ENCODE measurements around the gene PRM2. TPM values are rescaled to one million over a fixed set of nuclear protein-coding genes. Genes with fewer than 3 reads are reported as not detected.

PRM2 gene
- total RNA-seq, 2 experiments from 2014 or later = not detected

DNA sequence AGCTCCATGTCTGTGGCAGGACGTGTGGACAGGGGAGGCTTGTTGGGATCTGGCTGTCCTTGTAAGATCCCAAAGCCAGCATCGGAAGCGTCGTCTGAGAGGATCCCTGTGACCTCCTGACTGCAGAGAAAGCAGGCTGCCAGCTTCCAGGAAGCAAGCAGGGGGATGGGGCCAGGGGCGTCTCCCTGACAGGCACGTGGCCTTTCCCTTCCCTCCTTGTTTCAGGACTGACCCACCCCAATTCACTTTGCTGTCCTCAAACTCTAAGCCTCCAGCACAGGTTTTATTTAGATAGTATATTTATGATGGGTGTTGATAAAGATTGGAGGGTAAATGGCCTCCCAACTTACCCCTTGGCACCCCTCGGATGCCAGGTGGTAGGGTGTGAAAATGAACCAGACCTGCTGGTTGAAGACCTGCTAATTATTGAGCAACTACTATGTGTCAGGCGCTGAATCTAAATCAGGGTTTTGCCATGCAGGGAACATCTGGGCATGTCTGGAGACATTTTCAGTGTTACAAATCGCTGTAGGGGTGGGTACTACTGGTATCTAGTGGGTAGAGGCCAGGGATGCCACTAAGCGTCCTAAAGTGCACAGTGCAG, 44.8 kb downstream of the PRM2 start:
- ChIA-PET CTCF (no interaction called here), POLR2A (interaction anchor here (1.0 to 15.7 kb wide), 4 partner anchors 23 to 267 kb away, joined by 3 to 302 read pairs (median 22); partner anchors contain the start of gene SOCS1)
- no peak for DNase-seq
- H3K27ac Mint-ChIP-seq = peak overlapping the region; percentile 85
- no peak overlapping the region for H3K4me3 Mint-ChIP-seq
- no peaks in the 10 kb centered on the region for H3K36me3 Mint-ChIP-seq (ENCODE audit: low read depth)
- H3K9me3 Mint-ChIP-seq = no peaks in the 10 kb centered on the region
- no peaks in the 10 kb centered on the region for H3K27me3 Mint-ChIP-seq
- peaks cover 83% of the 10 kb centered on the region for H3K4me1 Mint-ChIP-seq

DNA sequence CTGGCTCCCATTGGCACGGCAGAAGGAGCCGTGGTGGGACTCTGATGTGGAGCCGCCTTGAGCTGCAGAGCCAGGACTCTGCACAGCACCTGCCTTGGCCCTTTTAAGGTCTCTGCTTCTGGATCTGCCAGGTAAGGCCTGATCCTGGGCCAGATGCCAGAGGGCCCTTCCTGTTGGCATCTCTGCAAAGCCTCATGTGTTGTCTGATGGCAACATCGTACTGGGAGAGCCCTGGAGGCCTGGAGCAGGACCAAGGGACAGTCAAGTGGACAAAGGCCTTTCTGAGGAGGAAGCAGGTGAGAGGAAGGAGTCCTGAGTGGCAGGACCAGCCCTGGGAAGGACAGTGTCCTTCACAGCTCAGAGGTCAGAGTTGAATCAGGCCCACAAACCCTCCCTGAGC, 46.4 kb downstream of the PRM2 start:
- Mint-ChIP-seq H3K4me1 (peaks cover 88% of the 10 kb centered on the region), H3K27ac (peak overlapping the region; percentile 47), H3K9me3 (no peaks in the 10 kb centered on the region), H3K27me3 (no peaks in the 10 kb centered on the region), H3K4me3 (no peak overlapping the region), H3K36me3 (ENCODE audit: low read depth) (no peaks in the 10 kb centered on the region)
- CTCF ChIA-PET = interaction anchor here (1.3 kb wide), 1 partner anchor 26 kb away, joined by 4 read pairs; the partner anchor contains the start of gene SOCS1
- no peak for DNase-seq
- POLR2A ChIA-PET = interaction anchor here (1.0 to 15.7 kb wide), 2 partner anchors 24 to 69 kb away, joined by 3 to 302 read pairs; partner anchors contain the start of gene SOCS1

DNA sequence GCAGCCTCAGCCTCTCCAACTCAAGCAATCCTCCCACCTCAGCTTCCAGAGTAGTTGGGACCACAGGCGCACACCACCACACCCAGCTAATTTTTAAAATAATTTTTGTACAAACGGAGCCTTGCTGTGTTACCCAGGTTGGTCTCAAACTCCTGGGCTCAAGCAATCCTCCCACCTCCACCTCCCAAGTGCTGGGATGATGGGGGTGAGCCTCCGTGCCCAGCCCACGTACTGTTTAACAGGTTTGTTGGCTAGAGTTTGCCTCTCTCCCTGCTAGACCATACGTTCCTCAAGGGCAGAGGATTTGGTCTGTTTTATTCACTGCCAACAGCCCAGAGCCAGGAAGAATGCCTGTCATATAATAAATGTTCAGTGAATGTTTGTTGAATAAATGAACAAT, 46.8 kb downstream of the PRM2 start:
- Mint-ChIP-seq H3K4me1 (peaks cover 89% of the 10 kb centered on the region), H3K4me3 (no peak overlapping the region), H3K36me3 (ENCODE audit: low read depth) (no peaks in the 10 kb centered on the region), H3K27me3 (no peaks in the 10 kb centered on the region), H3K9me3 (no peaks in the 10 kb centered on the region), H3K27ac (peak overlapping the region; percentile 23)
- CTCF ChIA-PET = interaction anchor here (1.3 kb wide), 1 partner anchor 27 kb away, joined by 4 read pairs; the partner anchor contains the start of gene SOCS1
- POLR2A ChIA-PET = interaction anchor here (1.0 to 15.7 kb wide), 3 partner anchors 17 to 68 kb away, joined by 3 to 302 read pairs (median 4); partner anchors contain the start of gene SOCS1
- no peak for DNase-seq

DNA sequence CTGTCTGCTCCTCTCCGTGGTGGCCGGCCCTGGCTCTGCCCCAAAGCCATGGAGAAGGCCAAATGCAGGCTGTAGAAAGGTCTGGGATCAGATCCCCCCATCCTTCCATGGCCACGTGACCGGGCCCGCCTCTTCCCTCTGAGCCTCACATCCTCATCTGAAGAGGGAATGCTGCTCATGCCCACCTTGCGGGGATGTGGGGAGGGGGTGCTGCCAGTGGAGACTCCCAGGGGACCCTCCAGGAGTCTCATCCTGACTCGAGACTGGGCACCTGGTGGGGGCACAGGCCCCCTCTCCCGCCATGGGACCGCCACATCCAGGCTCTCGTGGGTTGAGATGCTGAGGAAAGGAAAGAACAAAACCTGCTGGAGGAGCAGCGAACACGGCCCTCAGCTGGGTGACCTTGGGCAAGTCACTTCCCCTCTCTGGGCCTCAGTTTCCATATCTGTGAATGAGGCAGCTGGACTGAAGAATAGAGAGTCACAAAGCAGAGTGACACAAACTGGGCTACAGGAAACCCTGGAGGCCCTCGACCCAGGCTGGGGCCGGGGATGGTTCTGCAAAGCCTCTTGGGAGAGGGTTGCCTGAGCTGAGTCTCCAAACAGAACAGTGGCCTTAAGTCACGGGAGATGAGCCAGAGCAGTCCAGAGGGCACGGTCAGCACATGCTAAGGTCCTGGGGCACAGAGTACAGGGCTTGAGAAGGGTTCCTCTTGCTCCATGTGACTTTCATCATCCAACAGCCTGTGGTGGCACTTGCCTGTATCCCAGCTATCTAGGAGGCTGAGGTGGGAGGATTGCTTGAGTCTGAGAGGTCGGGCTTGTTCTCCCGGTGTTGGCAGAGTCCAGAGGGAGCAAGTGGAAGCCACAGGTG, 50.4 kb downstream of the PRM2 start:
- Mint-ChIP-seq H3K9me3 (no peaks in the 10 kb centered on the region), H3K27me3 (no peaks in the 10 kb centered on the region), H3K4me1 (peaks cover 75% of the 10 kb centered on the region), H3K4me3 (peak overlapping the region; percentile 68), H3K27ac (peak overlapping the region; percentile 99), H3K36me3 (ENCODE audit: low read depth) (no peaks in the 10 kb centered on the region)
- ChIA-PET CTCF (interaction anchor here (1.0 to 2.7 kb wide), 13 partner anchors 11 to 262 kb away, joined by 3 to 16 read pairs (median 6); partner anchors contain the start of gene SOCS1), POLR2A (interaction anchor here (0.9 to 5.5 kb wide), 30 partner anchors 8 to 571 kb away, joined by 3 to 102 read pairs (median 6); partner anchors contain the start of genes SOCS1 and ZC3H7A)
- no peak for DNase-seq

Other genes starting within 250 kb of the PRM2 start
- 100 to 1,000 TPM; 136 to 142 TPM for gene SOCS1, start 20.3 kb downstream of the PRM2 start, total RNA-seq
- not detected for gene TNP2, start 7.2 kb downstream of the PRM2 start, total RNA-seq
- gene PRM3, start 2.9 kb downstream of the PRM2 start, total RNA-seq = not detected
- not detected for gene PRM1, start 4.8 kb upstream of the PRM2 start, total RNA-seq
- gene RMI2, start 69.0 kb upstream of the PRM2 start, total RNA-seq = 10 to 100 TPM; 45.9 to 46.6 TPM

Data from activated CD4-positive, alpha-beta memory T cell treated with anti-CD3 and anti-CD28 coated beads, Interleukin-2, amount 10 ng/mL, durations not matched to agents 7 days and 5 days (primary cell).